Medulla oblongata (tissue), 1 donor: ENCODE data around the gene EYS.

ENCODE experiments used
- DNase-seq: peaks from one replicate; pipeline ENCODE4 v3.0.0-alpha.2; 2015; ENCODE audit errors: extremely low spot score

Gene EYS

DNA sequence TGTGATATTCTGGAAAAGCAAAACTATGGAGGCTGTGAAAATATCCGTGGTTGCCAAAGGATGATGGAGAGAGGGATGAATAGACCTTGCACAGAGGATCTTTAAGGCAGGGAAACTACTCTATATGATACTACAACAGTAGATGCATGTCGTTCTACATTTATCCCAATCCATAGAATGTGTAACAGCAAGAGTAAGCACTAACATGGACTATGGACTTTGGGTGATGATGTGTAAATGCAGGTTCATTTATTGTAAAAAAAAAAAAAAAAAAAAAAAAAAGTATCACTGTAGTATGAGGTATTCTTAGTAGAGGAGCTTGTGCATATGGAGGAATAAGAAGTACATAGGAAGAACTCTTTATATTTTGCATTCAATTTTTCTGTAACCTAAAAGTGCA is 1563.9 kb downstream of the EYS start:
- no peak for DNase-seq

- DNase-seq: no peak
Observed at GRCh38 chr6:64141680-64142079, 1565.3 kb downstream of the EYS start.

- DNase-seq: no peak
Observed at GRCh38 chr6:64128301-64129024, 1578.6 kb downstream of the EYS start.

DNA sequence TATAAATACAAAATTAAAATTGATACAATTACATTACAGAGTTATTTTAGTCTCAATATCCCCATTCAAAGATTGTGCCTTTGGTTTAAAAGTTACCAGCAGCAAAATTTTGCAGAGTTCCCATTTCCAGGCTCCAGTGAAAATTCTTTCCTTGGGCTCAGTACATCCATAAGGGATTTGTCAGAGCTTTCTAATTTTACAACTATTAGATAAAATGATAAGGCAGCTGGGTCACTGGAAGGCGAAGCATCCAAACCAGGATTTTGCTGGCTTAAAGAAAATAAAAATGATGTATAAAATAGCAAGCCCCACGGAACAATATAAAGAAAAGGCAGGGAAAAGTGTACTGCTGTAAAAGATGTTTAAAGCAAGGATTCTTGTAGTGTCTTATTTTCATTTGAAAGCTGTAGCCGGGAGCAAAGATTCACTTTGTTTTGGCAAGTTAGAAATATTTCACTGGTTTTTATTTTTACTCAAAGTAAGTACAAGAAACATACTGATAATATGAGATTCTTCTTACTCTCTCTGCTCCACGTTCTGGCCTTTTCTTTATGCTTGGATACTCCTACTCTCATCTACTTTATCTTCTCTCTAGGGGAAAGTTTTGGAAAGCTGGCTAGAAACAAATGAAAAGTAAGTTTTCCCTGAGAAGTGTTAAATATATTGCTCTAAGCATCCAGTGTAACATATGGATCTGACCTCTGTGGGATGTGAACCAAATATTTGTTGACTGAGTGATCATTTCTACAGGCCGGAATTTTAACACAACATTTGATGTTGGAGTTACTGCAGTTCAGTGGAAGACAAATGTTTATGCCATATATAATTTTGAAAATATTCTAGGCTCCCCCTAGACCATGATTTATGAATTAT is 1583.0 kb downstream of the EYS start:
- DNase-seq: no peak

- no peak for DNase-seq
Observed at GRCh38 chr6:64122712-64123375, 1584.2 kb downstream of the EYS start.

DNA sequence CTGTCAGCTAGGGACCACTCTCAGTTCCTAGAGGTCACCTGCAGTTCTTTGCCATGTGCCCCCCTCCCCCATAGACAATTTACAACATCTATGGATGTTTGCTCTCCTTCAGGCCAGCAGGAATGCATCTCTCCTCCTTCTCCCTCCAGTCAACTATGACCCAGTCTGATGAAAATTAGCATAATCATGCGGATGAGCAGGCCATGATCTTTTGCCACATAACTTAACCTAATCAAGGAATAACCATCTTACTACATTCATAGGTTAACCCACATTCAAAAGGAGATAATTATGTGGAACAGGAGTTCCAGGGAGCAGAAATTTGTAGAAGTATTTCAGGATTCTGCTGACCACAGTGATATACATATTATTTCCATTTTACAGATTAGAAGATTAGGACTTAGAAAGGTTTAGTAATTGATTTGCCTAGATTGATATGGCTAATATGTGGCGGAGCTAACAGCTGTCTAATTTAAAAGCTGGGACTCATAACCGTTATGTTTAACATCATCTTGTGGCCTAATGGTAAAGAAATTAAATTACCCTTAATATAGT is 1585.9 kb downstream of the EYS start:
- DNase-seq: no peak

DNA sequence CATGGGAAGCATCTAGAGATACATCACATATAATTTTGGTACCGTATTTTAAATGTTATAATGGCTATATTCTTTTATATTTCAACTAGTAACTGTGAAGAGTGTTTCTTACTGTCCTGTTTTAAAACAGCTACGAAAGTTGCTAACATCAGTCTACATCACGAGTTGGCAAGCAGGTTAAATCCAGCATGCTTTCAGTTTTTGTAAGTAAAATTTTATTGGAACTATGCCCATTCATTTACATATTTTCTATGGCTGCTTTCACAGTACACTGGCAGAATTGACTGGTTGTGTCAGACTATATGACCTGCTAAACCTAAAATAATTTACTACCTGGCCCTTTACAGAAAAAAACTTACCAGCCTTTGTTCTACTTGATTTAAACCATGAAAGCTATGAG is 1593.3 kb downstream of the EYS start:
- DNase-seq: no peak

DNA sequence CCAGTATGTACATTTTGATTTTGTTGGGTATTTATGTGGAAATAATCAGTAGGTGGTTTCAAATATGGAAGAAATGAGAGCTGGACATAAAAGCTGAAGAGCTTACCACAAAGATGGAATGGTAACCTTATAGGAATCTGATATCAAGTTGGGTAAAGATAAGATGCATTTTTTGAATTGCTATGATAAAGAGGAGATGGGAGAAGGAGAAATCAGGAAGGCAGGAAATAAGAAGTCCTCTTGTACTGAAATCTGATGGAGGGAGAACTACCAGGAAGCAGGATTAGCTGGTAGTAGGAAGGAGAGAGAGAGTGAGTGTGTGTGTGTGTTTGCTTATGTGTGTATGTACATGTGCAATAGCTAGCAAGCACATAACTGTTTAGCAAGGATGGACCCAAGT is 1603.0 kb downstream of the EYS start:
- no peak for DNase-seq

DNA sequence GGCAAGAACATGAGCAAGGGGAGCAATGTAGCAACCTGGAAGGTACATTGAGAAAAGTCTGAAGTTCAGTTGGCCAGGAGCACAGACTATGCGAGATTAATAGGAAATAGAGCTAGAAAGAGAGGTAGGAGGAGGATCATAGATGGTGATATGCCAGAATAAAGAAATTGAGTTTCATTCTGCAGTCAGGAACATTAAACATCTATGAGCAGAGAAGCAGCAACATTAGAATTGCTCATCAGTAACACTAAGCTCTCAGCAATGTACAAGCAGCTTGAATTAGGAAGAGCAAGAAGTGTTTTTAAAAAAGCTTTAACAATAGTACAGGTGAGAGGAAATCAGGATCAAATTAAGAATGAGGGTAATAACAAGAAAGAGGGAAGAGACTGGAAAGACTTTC is 1603.5 kb downstream of the EYS start:
- DNase-seq: no peak

- no peak for DNase-seq
Observed at GRCh38 chr6:64100702-64101303, 1606.2 kb downstream of the EYS start.

GRCh38 chr6:64090352-64090751 is 1616.7 kb downstream of the EYS start:
- no peak for DNase-seq

- no peak for DNase-seq
Observed at GRCh38 chr6:64085126-64085525, 1621.9 kb downstream of the EYS start.

DNA sequence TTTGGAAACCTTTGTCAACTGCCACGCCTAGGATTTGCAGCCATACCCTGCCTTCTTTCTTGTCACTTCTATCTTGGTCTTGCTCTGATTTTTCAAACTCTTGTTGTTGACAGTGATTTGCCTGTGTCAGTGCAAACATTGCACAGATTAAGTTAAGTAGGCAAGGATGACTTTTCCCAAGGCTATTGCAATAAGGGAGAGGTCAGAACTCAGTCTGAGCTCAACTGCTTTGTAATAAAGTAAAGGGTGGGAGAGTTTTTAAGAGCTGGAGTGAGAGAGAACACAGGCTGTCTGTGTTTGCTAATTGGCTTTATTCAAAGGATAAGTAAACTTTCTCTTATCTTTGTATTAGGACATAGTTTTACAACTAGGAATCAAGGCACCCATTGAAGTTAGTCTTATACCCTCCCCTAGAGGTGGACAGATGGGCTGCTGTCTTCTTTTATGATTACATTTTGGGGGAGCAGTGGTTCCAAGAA is 1622.8 kb downstream of the EYS start:
- no peak for DNase-seq

DNA sequence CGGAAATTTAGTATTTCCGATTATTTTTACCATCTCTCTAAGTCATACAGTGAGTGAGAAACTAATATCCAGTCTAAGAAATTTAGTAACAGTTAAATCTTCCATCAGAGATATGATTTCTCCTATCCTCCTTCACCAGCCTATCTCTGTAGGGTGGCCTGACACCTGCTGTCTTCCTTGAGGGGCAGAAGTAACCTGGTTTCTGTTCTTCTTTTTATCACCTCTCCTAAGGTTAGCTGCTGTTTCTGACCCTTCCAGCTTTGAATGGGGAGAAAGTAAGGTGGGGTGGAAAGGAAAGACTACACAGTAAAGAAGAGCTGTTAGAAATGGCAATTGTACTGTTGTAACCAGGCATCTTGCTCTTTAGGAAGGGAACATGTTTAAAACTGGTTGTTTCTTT is 1623.8 kb downstream of the EYS start:
- no peak for DNase-seq

DNA sequence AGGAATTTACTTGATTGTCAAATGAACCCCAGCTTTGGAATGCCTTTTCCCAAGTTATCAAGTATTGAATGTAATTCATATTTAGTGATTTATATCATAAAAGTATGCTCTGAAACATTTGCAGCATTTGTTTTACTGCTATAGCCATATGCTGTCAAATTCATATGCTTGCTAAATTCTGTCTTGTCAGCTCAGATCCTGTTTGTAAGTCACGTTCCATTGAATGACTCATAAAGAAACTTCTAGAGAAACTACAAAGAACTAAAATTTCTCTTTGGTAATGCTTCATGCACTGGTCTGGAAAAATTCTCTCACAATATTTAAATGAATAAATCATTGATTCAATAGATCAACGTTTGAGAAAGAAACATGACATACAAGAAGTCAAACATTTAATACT is 1625.6 kb downstream of the EYS start:
- DNase-seq: no peak

DNA sequence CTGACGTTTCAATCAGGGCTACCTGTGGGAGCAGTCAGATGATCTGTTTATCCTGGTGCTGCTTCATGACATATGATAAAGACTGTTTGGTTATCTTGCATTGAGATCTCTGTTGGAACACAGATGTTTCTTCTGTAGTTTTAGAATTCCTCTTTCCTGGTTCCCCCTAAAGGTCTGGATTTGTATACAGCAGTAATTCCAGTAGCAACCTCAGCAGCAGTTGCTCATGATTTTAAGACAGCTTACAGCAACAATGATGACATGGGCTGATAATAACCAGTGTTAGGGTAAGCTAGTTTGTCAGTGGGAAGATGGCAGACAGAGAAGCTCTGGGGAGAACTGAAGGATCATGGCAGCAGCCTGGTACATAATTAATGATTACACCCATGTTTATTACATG is 1632.0 kb downstream of the EYS start:
- no peak for DNase-seq

DNA sequence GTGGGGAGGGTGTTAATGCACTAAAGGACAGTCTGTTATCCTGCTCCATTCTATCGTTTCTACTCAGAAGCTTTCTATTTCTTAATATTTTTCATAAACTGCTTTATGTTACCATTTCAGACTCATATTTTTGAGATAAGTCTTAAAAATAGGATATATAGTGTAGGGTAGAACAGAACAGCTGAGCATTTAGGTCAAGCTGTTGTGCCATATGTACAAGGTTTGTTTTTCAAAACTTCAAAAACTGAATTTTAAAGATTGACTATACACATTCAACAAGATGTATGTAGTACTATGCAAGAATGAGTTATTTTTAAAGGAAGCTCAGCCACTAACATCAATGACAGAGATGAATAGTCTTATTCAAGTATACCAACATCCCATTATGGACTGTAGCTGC is 1634.3 kb downstream of the EYS start:
- no peak for DNase-seq

DNA sequence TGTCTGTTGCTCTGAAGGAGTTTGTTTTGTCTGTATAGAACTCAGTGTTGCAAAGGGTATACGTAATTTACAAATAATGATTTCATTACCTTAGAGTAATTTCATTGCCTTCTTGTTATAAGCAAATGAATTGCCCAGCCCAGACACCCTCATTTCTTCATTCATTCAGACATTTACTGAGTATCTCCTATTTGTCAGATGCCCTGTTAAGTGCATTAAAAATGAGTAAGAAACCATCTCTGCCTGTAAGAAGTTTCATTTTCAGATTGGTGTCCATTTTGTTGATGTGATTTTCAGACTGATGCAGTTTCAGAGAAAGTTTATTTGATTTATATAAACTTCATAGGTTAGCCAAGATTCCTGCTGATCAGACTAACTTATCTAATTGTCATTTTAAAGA is 1642.1 kb downstream of the EYS start:
- no peak for DNase-seq

- DNase-seq: no peak
Observed at GRCh38 chr6:64062960-64063683, 1643.9 kb downstream of the EYS start.

- no peak for DNase-seq
Observed at GRCh38 chr6:64054861-64055260, 1652.2 kb downstream of the EYS start.

DNA sequence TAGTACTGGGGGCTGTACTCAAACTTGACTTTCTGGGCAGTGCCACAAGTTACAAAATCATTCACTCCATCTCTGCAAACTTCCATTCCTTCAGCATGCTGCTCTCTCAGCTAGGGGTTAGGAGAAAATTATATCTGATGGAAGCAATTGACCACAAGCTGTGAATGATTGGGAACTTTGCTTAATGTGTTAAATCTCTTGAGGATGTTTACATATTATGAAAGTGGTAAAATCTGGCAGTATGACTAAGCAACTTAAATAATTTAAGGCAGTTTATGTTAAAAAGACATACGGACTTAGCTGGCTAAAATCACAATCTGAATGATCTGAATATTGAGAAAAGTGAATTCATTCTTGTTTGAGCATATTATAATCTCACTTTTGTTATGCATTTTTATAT is 1656.4 kb downstream of the EYS start:
- DNase-seq: no peak
